ENCODE results near the gene SH3BP2. TPM values are rescaled to one million over a fixed set of nuclear protein-coding genes. Genes with fewer than 3 reads are reported as not detected.

The SH3BP2 gene
- total RNA-seq, 1 donor, result 23.3 TPM

GRCh38 chr4:2873329-2873728, 80.4 kb downstream of the SH3BP2 start:
- TF ChIP-seq CTCF (IDR thresholded peaks at IDR 0.05; ENCODE audit: insufficient read depth, low read depth, low read length), result no peak
- H3K4me3 ChIP-seq (ENCODE audit: low read depth, low read length), result no peak overlapping the region
- no peak for DNase-seq (ENCODE audit: low read depth)

DNA sequence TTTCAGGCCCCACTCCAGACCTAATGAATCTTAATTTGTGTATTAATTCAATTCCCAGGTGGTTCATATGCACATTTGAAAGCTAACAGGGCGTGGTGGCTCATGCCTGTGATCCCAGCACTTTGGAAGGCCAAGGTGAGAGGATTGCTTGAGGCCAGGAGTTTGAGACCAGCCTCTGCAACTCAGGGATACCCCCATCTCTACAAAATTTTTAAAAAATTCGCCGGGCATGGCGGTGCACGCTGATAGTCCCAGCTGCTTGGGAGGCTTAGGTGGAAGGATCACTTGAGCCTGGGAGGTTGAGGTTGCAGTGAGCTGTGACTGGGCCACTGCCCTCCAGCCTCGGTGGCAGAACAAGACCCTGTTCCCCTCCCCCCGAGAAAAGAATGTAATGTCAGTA, 82.0 kb downstream of the SH3BP2 start:
- TF ChIP-seq CTCF (IDR thresholded peaks at IDR 0.05; ENCODE audit: insufficient read depth, low read depth, low read length), result no peak
- no peak for DNase-seq (ENCODE audit: low read depth)
- no peak overlapping the region for H3K4me3 ChIP-seq (ENCODE audit: low read depth, low read length)

DNA sequence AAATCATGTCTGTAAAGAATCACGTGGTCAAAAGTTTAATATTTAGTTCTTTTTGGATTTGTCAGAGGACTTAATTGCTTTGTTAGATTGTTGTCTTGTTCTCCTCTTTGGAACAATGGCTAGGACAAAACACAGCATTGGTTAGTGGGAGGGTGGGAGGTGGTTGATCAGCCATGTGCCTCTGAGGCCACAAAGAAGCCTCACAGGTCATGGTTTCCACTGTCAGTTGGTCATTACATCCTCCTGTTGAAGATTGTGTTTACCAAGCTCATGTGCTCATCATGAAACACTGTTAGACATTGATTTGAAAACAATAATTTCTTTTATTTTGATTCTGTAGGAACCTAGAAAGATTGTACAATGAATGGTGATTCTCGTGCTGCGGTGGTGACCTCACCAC, 82.7 kb downstream of the SH3BP2 start:
- no peak for TF ChIP-seq CTCF (IDR thresholded peaks at IDR 0.05; ENCODE audit: insufficient read depth, low read depth, low read length)
- no peak for DNase-seq (ENCODE audit: low read depth)
- no peak overlapping the region for H3K4me3 ChIP-seq (ENCODE audit: low read depth, low read length)

- no peak for TF ChIP-seq CTCF (IDR thresholded peaks at IDR 0.05; ENCODE audit: insufficient read depth, low read depth, low read length)
- DNase-seq (ENCODE audit: low read depth), result no peak
- H3K4me3 ChIP-seq (ENCODE audit: low read depth, low read length), result no peak overlapping the region
Observed at GRCh38 chr4:2878346-2878745, 85.5 kb downstream of the SH3BP2 start.

- no peak for DNase-seq (ENCODE audit: low read depth)
- TF ChIP-seq CTCF (IDR thresholded peaks at IDR 0.05; ENCODE audit: insufficient read depth, low read depth, low read length), result no peak
- no peak overlapping the region for H3K4me3 ChIP-seq (ENCODE audit: low read depth, low read length)
Observed at GRCh38 chr4:2879026-2879425, 86.1 kb downstream of the SH3BP2 start.

GRCh38 chr4:2881431-2881830, 88.5 kb downstream of the SH3BP2 start:
- TF ChIP-seq CTCF (IDR thresholded peaks at IDR 0.05; ENCODE audit: insufficient read depth, low read depth, low read length), result no peak
- H3K4me3 ChIP-seq (ENCODE audit: low read depth, low read length), result no peak overlapping the region
- DNase-seq (ENCODE audit: low read depth), result no peak

DNA sequence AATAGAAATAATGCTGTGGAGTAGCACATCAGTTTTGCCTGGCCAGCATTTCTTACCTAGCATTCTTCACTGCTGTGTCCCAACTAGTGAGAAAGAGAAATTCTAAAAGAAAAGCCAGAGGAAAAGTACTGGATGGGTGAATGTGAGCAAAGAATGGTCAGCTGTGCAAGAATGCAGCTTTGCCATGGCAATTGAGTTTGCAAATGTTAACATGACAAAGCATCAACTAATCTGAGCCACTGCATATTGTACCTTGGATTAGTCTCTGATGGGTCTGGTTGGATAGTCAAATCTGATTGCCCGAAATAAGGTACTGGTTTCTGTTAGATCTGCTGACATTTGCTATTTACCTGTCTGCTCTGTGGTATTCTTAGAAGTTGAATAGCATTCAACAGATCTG, 89.5 kb downstream of the SH3BP2 start:
- TF ChIP-seq CTCF (IDR thresholded peaks at IDR 0.05; ENCODE audit: insufficient read depth, low read depth, low read length), result no peak
- H3K4me3 ChIP-seq (ENCODE audit: low read depth, low read length), result no peak overlapping the region
- DNase-seq (ENCODE audit: low read depth), result peak; percentile 16

All from fibroblast of villous mesenchyme (primary cell).